OCI-LY1 (cell line): Measurements from ENCODE around the gene SLC30A5.

Experiments
- EZH2 ChIP-seq: fragments of 200-600 bp; sonication (generic), shearing (Covaris generic); IDR thresholded peaks from 2 replicates; pipeline ENCODE4 v1.8.0; 2017; ENCODE audit warnings: borderline replicate concordance, mixed run types, mild to moderate bottlenecking, antibody characterized with exemption, low read length, moderate library complexity, mixed read lengths
- TF ChIP-seq, protein P1 (sequence below): fragments of 200-600 bp; sonication (generic), shearing (Covaris generic); IDR thresholded peaks from 2 replicates; pipeline ENCODE4 v1.5.1; 2017; ENCODE audit warnings: mild to moderate bottlenecking, antibody characterized with exemption, low read length, moderate library complexity, mixed read lengths

GRCh38 chr5:69050214-69050613, 43.6 kb upstream of the SLC30A5 start:
- no peak for TF ChIP-seq EZH2
- TF ChIP-seq, protein P1, sequence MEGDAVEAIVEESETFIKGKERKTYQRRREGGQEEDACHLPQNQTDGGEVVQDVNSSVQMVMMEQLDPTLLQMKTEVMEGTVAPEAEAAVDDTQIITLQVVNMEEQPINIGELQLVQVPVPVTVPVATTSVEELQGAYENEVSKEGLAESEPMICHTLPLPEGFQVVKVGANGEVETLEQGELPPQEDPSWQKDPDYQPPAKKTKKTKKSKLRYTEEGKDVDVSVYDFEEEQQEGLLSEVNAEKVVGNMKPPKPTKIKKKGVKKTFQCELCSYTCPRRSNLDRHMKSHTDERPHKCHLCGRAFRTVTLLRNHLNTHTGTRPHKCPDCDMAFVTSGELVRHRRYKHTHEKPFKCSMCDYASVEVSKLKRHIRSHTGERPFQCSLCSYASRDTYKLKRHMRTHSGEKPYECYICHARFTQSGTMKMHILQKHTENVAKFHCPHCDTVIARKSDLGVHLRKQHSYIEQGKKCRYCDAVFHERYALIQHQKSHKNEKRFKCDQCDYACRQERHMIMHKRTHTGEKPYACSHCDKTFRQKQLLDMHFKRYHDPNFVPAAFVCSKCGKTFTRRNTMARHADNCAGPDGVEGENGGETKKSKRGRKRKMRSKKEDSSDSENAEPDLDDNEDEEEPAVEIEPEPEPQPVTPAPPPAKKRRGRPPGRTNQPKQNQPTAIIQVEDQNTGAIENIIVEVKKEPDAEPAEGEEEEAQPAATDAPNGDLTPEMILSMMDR = no peak
